Measurements from ENCODE around the gene KRTAP3-3. TPM values are rescaled to one million over a fixed set of nuclear protein-coding genes. Genes with fewer than 3 reads are reported as not detected.

Gene KRTAP3-3
- total and polyA plus RNA-seq, 2 of the 8 experiments (the other 6 are each of a cell fraction or from before 2014, with no cell fraction given): not detected

DNA sequence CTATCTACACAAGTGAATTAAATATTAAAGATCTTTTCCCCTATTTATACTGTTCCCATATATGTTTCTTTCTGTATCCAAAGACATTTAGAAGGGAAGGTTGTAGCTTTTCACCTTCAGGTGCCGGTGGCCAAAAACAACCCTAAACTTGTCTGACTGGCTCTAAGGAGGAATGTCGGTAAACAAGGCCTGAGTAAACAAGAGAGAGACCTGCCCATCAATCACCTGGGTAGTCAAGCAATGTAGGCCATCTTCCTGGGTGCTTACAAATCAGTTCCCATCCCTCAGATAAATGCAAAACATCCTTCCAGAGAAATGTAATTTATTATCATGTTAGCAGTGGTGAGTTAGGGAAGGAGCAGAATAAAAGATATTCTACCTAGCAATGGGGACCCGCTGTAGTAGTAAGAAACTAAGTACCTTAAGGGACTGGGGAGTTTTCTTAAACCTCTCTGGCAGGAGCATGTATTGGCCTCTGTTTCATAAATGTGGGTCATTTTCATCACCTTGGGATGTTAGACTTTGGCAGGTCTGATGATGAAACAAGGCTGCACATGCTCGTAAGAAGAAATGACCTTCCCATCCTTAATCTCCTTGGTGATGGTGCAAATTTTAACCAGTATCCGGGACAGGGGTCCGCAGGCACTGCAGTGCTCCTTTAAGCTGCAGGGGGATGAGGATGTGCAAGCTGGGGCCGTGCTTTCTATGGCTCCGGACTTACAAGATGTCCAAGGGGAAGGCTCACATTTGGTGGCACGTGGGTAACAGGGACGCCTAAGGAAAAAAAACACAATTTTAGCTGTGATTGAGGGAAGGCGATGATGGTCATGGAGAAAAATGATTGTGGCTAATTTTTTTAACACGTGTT, 35.6 kb downstream of the KRTAP3-3 start (continued):
- TF ChIP-seq JUND (IDR thresholded peaks at IDR 0.05; ENCODE audit: low read length) (no peak), BCL11A (IDR thresholded peaks at IDR 0.05; ENCODE audit: low read depth in 2 of 2, low read length in 2 of 2) (no peak), BRCA1 (IDR thresholded peaks at IDR 0.05; ENCODE audit: low read depth, low read length) (no peak), SP4 (IDR thresholded peaks at IDR 0.05; ENCODE audit: low read length) (no peak), RXRA (IDR thresholded peaks at IDR 0.05; ENCODE audit: insufficient read depth, low read depth, low read length) (no peak), HDAC6 (IDR thresholded peaks at IDR 0.05; ENCODE audit: low read depth, low read length) (no peak), PHF8 (conservative IDR thresholded peaks at IDR 0.05; ENCODE audit: low read depth, low read length) (no peak), HDAC2 (IDR thresholded peaks at IDR 0.05; ENCODE audit: borderline replicate concordance in 1 of 2, low read depth in 2 of 2, low read length in 2 of 2) (no peak), TEAD4 (IDR thresholded peaks at IDR 0.05; ENCODE audit: low read depth, low read length) (peak; percentile 80; the same call in 1 of the 2 replicates), TAF7 (optimal IDR thresholded peaks at IDR 0.05; ENCODE audit: borderline replicate concordance, low read depth, low read length) (no peak), RFX5 (IDR thresholded peaks at IDR 0.05; ENCODE audit: borderline replicate concordance, low read depth, low read length) (no peak), MAX (IDR thresholded peaks at IDR 0.05) (no peak), BACH1 (IDR thresholded peaks at IDR 0.05; ENCODE audit: low read length) (no peak), GABPA (IDR thresholded peaks at IDR 0.05; ENCODE audit: borderline replicate concordance, insufficient read depth, low read length) (no peak), TCF12 (IDR thresholded peaks at IDR 0.05; ENCODE audit: low read depth, low read length) (peak; percentile 56; the same call in 1 of the 2 replicates)
- TF ChIP-seq, protein P1, sequence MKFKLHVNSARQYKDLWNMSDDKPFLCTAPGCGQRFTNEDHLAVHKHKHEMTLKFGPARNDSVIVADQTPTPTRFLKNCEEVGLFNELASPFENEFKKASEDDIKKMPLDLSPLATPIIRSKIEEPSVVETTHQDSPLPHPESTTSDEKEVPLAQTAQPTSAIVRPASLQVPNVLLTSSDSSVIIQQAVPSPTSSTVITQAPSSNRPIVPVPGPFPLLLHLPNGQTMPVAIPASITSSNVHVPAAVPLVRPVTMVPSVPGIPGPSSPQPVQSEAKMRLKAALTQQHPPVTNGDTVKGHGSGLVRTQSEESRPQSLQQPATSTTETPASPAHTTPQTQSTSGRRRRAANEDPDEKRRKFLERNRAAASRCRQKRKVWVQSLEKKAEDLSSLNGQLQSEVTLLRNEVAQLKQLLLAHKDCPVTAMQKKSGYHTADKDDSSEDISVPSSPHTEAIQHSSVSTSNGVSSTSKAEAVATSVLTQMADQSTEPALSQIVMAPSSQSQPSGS (IDR thresholded peaks at IDR 0.05; ENCODE audit: low read length): no peak
